Ecto neural progenitor cell (in vitro differentiated cells): ENCODE results near the gene L3MBTL4.
"Not testable (repeated sequence)": the region's sequence is repeated elsewhere in the genome, so short reads cannot be mapped to it uniquely, and the experiment has no call there.

Experiments used
- DNase-seq: peaks from one replicate; pipeline ENCODE4 v3.0.0-alpha.2; 2018; ENCODE audit warnings: low spot score

Gene L3MBTL4

DNA sequence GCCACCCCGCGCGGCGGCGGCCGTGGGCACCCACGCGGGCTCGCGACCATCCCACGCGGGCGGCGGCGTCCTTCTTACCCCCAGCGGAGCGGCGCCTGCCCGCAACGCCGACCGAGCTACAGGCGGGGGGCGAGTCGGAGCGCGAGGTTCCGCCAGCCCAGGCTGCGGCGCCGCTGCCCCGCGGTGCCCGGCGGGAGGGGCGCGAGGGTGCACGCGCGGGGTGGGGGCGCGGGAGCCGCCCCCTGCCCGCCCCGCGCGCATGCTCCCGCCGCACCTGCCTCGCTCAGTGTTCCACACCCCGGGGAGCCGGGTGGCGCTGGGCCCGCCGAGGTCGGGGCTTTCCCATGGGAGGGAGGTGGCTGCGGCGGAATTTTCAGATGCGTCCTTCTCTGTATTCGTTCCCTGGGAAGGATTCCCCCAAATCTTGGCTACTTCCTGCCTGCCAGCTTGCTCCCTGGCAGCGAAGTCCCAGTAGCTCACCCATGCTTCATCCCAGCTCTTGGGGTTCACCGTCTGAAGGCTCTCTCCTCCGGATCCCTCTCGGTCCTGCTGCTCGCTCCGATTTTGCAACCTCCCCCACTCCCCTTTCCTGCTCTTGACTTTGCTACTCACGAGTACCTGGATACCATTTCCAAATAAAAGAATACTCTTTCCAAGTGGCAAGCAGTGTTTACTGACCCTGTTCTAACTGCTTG lies at the start of gene L3MBTL4:
L3MBTL4 (minus strand) TSS at position 189 of the 695 bp plus-strand sequence. CDS start 103,286 bp downstream, outside the sequence.
- DNase-seq = peak; percentile 58

- DNase-seq = no peak
Measured at GRCh38 chr18:6452194-6452593, 37.5 kb upstream of the L3MBTL4 start.

DNA sequence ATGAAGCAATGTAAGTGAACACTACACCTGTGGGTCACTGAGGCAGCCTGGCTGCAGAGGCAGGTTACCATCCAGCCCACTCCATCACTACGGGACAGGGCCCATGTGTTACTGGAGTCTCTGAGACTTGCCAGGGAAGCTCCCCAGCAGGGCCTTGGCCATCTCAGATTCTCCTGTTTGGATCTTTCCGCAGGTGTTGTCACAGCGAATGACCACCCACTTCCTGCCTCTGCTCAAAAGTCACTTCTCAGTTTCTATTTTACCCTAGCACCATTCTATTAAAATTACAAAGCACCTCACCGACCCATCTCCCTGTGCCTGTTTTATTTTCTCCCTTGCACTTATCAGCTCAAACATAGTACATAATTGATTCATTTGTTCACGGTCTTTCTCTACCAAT lies 34.5 kb upstream of the L3MBTL4 start:
- no peak for DNase-seq

- no peak for DNase-seq
Measured at GRCh38 chr18:6444466-6445228, 29.9 kb upstream of the L3MBTL4 start.

GRCh38 chr18:6441200-6441599 lies 26.5 kb upstream of the L3MBTL4 start:
- no peak for DNase-seq

- no peak for DNase-seq
Measured at GRCh38 chr18:6437937-6438818, 23.5 kb upstream of the L3MBTL4 start.

- no peak for DNase-seq
Measured at GRCh38 chr18:6435731-6436130, 21.0 kb upstream of the L3MBTL4 start.

DNA sequence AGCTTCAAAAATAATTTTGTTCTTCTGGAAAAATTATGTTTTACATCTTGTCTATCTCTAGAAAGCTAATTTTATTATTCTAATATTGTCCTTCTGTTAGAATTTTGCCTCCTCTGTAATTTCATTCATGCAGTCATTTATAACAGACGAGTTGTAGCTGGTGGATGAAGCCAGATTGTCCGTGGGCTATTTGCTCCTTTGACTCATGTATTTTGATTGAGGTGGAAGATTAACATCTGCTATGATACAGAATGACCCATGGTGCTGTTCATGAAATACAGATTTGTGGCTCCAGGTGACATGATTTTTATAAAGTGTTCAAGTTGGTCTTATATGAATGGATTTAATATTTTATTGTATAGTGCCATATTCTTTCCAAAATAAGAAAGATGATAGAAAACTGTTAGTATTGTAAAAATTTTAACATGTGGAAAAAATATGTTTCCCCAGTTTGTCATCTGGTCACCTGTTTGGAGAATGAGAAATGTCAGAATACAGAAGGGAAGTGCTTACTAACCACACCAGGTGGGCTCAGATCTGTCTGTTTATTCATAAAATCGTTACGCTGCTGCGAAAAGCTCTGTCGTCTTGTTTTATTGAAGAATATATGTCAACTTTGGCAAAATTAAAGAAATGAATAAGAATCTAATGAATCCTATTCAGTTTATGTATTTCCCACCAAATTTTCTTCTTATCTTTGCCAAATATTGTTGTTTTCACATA lies 20.4 kb upstream of the L3MBTL4 start:
- DNase-seq = no peak

- no peak for DNase-seq
Measured at GRCh38 chr18:6434481-6434880, 19.8 kb upstream of the L3MBTL4 start.

DNA sequence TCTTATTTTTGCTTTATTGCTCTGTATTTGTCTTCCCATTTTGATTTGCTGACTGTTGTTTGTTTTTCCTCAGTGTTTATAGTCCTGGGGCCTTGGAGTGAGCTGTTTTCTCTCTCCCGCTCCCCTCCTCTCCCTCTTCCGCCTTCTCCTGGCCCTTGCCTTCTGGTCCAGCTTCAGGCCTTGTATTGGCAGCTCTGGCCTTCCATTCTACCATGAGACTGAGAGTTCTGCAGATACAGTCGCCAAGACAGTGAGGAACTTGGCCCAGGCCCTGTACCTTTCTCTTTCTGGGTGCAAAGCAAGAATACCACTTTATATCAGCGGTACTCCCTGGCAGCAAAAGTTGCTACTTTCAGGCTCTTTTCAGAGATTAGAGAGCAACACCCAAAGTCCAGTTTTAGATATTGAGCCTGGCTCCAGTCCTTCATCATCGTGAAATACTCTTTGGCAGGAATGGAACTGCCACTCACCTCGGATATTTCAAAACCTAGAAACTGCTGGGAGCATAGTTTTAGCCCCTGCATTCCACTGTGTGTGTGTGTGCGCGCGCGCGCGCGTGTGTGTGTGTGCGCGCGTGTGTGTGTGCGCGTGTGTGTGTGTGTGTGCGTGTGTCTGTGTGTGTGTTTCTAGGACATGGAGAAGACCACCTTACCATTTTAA lies 17.1 kb upstream of the L3MBTL4 start:
- DNase-seq = no peak

DNA sequence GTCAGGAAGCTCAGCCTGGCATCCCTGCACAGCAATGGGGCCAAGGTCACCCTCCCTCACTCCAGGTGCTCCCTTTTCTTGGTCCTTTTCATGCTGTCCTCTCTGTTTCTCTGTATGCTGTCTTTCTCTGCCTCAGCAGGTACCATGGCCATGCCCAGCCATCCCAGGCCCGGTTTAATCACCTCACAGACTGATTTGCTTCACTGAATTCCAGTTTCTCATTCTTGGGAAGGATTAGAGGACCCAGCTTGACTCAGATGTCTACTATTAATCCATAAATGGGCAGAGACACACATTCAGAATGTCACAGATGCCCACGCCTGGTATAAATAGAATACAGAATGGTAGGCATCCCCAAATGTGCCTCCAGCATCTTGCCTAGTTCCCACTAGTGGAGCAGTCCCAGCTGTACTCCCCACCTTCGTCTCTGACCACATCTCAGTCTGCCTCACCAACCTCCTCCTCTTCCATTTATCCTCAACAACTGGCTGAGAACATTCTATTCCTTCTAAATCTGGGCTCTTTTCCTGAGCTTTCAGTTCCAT lies 14.2 kb upstream of the L3MBTL4 start:
- DNase-seq = no peak

- no peak for DNase-seq
Measured at GRCh38 chr18:6427286-6427685, 12.6 kb upstream of the L3MBTL4 start.

DNA sequence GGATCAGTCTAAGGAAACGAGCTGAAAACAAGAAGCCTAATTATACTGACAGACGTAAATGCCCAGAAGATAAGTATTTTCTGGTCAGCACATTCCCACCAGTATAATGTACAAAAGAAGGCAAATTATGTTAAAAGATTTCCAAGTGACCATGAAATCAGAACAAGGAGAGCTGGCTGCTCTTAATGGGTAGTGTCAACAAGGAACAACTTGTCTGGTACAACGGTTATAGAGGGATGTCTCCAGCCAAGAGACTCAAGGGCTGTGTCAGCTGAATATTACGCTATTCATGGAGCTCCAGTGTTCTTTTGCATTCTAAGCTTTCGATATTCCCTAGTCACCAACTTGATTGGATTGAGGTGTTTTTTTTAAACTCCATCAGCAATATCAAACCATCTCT lies 8.6 kb upstream of the L3MBTL4 start:
- DNase-seq = no peak

- DNase-seq = peak; percentile 58
Measured at GRCh38 chr18:6414118-6414722, 491 bp downstream of the L3MBTL4 start.

- DNase-seq = no peak
Measured at GRCh38 chr18:6413579-6414117, 1.1 kb downstream of the L3MBTL4 start.

DNA sequence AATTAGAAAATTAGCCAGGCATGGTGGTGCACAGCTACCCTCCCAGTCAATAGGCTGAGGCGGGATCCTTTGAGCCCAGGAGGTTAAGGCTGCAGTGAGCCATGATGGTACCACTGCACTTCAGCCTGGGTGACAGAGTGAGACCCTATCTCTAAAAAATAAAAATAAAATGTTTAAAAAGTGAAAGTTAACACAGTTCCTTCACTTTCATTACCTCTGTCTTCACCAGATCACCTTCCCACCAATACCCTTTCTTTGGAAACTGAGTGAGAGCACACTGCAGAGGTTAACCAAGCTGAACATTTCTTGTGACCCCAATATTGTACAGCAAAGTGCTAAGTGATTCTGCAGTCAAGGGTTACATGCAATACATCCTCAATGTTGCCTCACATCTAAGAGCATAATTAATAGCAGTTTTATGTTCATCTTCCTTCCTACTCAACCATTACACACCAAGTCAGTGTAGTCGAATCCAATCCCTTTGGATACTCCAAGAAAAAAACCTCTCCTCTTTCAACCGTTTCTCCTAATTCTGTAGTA lies 1.7 kb downstream of the L3MBTL4 start:
- DNase-seq = no peak

DNA sequence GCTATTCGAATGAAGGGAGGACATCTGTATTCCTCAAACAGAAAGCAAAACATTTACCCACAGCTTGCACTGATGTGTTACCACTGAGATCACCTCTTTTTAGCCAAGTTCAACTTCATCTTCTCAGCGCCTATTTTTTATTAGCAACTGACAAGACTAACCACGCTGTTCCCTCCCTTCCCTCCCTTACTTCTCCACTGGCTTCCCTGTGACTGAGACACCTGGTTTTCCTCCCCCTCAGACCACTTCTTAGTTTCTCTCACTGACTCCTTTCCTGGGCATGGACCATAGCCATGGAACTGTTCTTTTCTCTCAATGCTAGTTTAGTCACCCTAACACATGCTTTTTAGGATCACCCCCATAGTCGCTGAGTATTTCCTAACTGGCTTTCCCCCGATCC lies 3.3 kb downstream of the L3MBTL4 start:
- DNase-seq = no peak

GRCh38 chr18:6409933-6410332 lies 4.8 kb downstream of the L3MBTL4 start:
- DNase-seq = no peak

GRCh38 chr18:6408543-6408942 lies 6.2 kb downstream of the L3MBTL4 start:
- DNase-seq = not testable (repeated sequence)

DNA sequence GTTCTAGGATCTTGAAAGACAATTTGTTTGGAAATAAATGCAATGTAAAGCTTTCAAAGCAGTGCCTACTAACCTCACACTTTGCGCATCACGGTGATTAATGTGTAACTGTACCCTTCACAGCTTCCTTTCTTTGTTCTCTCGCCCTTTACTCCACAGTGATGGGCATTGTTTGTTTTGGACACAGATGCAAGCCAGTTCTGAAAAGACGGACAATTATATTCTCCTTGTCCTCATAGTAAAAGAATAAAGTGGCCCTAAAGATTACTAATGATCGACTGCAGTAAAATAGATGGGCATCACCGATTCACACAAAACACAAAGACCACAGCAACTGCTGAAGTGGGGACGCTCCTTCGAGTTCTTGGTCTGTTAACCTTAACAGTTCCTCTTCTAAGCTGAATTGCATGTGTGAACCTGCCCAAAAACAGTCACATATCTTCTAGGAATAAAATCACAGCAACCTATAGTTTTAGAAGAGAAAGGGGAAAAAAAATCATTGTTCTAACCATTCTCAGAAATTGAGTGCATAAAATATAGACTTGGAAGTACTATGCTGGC lies 7.7 kb downstream of the L3MBTL4 start:
- DNase-seq = no peak
